HUES6 (cell line): ENCODE measurements around the gene SNX24.

Experiments used
- H3K27ac ChIP-seq: 2 replicates; pipeline ENCODE4 v1.7.0; 2013; ENCODE audit warnings: low read depth, mild to moderate bottlenecking, low read length, inconsistent platforms
- H3K27me3 ChIP-seq: 2 replicates; pipeline ENCODE4 v1.6.1; 2013; ENCODE audit warnings: low read length; ENCODE audit not compliant: control insufficient read depth, insufficient read depth
- H3K36me3 ChIP-seq: 2 replicates; pipeline ENCODE4 v1.6.1; 2013; ENCODE audit warnings: low read length; ENCODE audit not compliant: control insufficient read depth, insufficient read depth
- H3K4me1 ChIP-seq: 2 replicates; pipeline ENCODE4 v1.6.1; 2013; ENCODE audit warnings: low read length; ENCODE audit not compliant: control insufficient read depth, insufficient read depth
- H3K4me3 ChIP-seq: 2 replicates; pipeline ENCODE4 v1.5.1; 2013; ENCODE audit warnings: low read depth, low read length
- H3K9ac ChIP-seq: one replicate; pipeline ENCODE4 v1.6.1; 2013; ENCODE audit warnings: mild to moderate bottlenecking, low read length
- H3K9me3 ChIP-seq: 2 replicates; pipeline ENCODE4 v1.6.1; 2013; ENCODE audit warnings: low read depth, low read length; ENCODE audit not compliant: control insufficient read depth, insufficient read depth

Gene SNX24

GRCh38 chr5:123047706-123048105, 202.3 kb downstream of the SNX24 start:
- no peak overlapping the region for H3K9ac ChIP-seq
- H3K9me3 ChIP-seq = no peaks in the 10 kb centered on the region
- no peaks in the 10 kb centered on the region for H3K27me3 ChIP-seq
- no peaks in the 10 kb centered on the region for H3K36me3 ChIP-seq
- H3K4me3 ChIP-seq = no peak overlapping the region
- no peaks in the 10 kb centered on the region for H3K4me1 ChIP-seq
- no peak overlapping the region for H3K27ac ChIP-seq

GRCh38 chr5:123051206-123051605, 205.8 kb downstream of the SNX24 start:
- Histone ChIP-seq H3K9ac (no peak overlapping the region), H3K9me3 (no peaks in the 10 kb centered on the region), H3K27ac (no peak overlapping the region), H3K4me1 (no peaks in the 10 kb centered on the region), H3K4me3 (no peak overlapping the region), H3K27me3 (no peaks in the 10 kb centered on the region), H3K36me3 (no peaks in the 10 kb centered on the region)
